Glutamatergic neuron (in vitro differentiated cells): ENCODE results near the gene MYO9B. TPM values are rescaled to one million over a fixed set of nuclear protein-coding genes. Genes with fewer than 3 reads are reported as not detected.

ENCODE experiments used
- DNase-seq: peaks from one replicate; pipeline ENCODE4 v3.0.0; 2022
- H3K27ac Mint-ChIP-seq: one replicate; pipeline ENCODE4 v1.8.0; 2020; ENCODE audit warnings: mild to moderate bottlenecking, mixed read lengths, inconsistent platforms; ENCODE audit not compliant: unreplicated experiment
- H3K27me3 Mint-ChIP-seq: one replicate; pipeline ENCODE4 v1.8.0; 2020; ENCODE audit warnings: mild to moderate bottlenecking, moderate library complexity, mixed read lengths, inconsistent platforms; ENCODE audit not compliant: unreplicated experiment
- H3K36me3 Mint-ChIP-seq: one replicate; pipeline ENCODE4 v1.8.0; 2020; ENCODE audit warnings: mild to moderate bottlenecking, mixed read lengths, inconsistent platforms; ENCODE audit not compliant: unreplicated experiment
- H3K4me1 Mint-ChIP-seq: one replicate; pipeline ENCODE4 v1.8.0; 2020; ENCODE audit warnings: mild to moderate bottlenecking, low read depth, mixed read lengths, inconsistent platforms; ENCODE audit not compliant: unreplicated experiment
- H3K4me3 Mint-ChIP-seq: one replicate; pipeline ENCODE4 v1.8.0; 2020; ENCODE audit warnings: mild to moderate bottlenecking, mixed read lengths, inconsistent platforms; ENCODE audit not compliant: unreplicated experiment
- H3K9me3 Mint-ChIP-seq: one replicate; pipeline ENCODE4 v1.8.0; 2020; ENCODE audit warnings: mild to moderate bottlenecking, moderate library complexity, mixed read lengths, inconsistent platforms; ENCODE audit not compliant: unreplicated experiment
- CTCF ChIP-seq: fragments of 200-600 bp; sonication (generic); IDR thresholded peaks from one replicate; pipeline ENCODE4 v1.5.0; 2021; ENCODE audit not compliant: partially characterized antibody, unreplicated experiment
- total RNA-seq: library from RNA; stranded (reverse); fragmentation: NEBNext Ultra II Directional; extraction: Animal tissue kit (Norgen Biotek cat#: 25700); gene quantifications from one replicate; pipeline ENCODE4 v1.2.1, GENCODE V29; 2021; ENCODE audit not compliant: unreplicated experiment

Gene MYO9B
- total RNA-seq, 1 donor from 2014 or later = 237 TPM

DNA sequence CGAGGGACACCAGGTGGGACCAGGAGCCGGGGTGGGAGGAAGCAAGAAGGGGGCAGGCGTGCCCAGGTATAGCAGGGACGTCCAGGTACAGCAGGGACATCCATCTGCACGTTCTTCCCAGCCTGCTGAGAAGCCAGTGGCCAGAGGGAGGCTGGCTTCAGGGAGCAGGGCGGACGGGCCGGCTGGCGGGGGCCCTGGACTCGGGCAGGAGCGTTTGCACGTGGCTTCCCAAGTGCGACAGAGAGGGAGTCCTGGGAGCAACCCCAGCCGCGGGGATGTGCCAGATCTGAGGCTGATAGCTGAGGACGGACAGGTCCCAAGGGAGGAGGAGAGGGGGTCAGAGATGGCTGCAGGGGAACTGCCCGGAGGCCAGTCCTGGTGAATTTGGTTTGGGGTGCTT is 36.7 kb downstream of the MYO9B start:
- Mint-ChIP-seq H3K4me1 (peaks cover 23% of the 10 kb centered on the region), H3K36me3 (peaks cover 14% of the 10 kb centered on the region), H3K9me3 (peaks cover 11% of the 10 kb centered on the region), H3K27me3 (peaks cover 15% of the 10 kb centered on the region), H3K27ac (no peak overlapping the region), H3K4me3 (no peak overlapping the region)
- DNase-seq = no peak
- TF ChIP-seq CTCF = no peak

GRCh38 chr19:17112700-17113099 is 37.1 kb downstream of the MYO9B start:
- Mint-ChIP-seq H3K4me1 (peaks cover 24% of the 10 kb centered on the region), H3K27ac (no peak overlapping the region), H3K27me3 (peaks cover 15% of the 10 kb centered on the region), H3K36me3 (peaks cover 14% of the 10 kb centered on the region), H3K4me3 (peak overlapping the region; percentile 25), H3K9me3 (peaks cover 11% of the 10 kb centered on the region)
- no peak for TF ChIP-seq CTCF
- no peak for DNase-seq

DNA sequence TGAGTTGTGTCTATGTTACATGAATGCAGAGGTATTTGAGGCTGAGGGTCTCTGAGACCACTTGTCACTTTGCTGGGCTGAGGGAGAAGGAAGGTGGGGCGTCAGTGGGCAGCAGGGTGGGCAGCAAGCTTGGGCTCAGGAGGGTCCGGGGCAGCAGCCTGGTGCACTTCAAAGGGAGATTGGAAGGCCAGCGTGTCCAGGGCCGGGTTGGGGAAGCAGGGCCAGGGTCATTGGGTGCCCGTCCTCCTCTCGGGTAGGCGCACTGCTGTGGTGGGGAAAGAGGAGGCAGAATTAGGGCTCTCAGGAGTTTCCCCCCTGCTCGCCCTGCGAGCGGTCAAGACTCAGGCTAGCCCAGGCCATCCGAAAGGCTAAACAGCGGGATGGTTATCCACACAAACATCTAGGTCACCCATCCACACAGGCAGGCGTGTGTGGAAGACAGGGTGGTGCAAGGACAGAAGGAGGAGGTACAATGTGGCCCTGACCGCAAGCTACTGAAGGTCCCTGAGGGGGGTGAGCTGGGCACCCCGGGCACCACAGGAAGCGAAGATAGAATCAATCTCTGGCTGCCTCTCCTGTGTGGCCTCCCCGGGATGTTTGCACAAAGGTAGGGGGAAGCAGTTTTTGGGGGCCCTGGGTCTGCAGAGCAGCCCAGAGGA is 37.7 kb downstream of the MYO9B start:
- Mint-ChIP-seq H3K4me1 (peaks cover 26% of the 10 kb centered on the region), H3K36me3 (peaks cover 14% of the 10 kb centered on the region), H3K9me3 (peaks cover 11% of the 10 kb centered on the region), H3K27me3 (peaks cover 17% of the 10 kb centered on the region), H3K4me3 (no peak overlapping the region), H3K27ac (no peak overlapping the region)
- DNase-seq = no peak
- TF ChIP-seq CTCF = no peak

DNA sequence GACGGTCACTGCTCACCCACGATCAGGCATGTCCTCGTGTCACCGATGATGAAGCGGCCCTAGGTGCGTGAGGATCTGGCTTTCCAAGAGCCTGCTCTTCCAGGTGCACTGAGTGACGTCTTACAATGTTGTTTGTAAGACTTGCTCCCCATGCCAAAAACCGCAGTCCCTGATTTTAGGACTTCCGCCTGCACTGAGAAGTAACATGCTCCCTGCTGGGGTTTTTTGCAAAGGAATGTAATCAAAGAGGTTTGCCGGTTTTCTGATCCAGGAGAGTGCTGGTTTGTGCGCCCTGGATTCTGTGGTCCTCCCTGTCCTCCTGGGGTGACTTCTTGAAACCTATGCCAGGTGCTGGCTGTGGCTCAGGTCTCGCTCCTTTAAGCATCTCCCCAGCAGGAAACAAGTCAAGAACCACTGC is 38.8 kb downstream of the MYO9B start:
- Mint-ChIP-seq H3K27ac (no peak overlapping the region), H3K4me3 (no peak overlapping the region), H3K9me3 (peaks cover 11% of the 10 kb centered on the region), H3K36me3 (peaks cover 14% of the 10 kb centered on the region), H3K4me1 (peaks cover 26% of the 10 kb centered on the region), H3K27me3 (peaks cover 17% of the 10 kb centered on the region)
- DNase-seq = no peak
- TF ChIP-seq CTCF = no peak

GRCh38 chr19:17116996-17117702 is 41.6 kb downstream of the MYO9B start:
- peaks cover 12% of the 10 kb centered on the region for H3K27me3 Mint-ChIP-seq
- TF ChIP-seq CTCF = no peak
- peaks cover 18% of the 10 kb centered on the region for H3K36me3 Mint-ChIP-seq
- H3K4me1 Mint-ChIP-seq = peaks cover 19% of the 10 kb centered on the region
- peaks cover 13% of the 10 kb centered on the region for H3K9me3 Mint-ChIP-seq
- no peak for DNase-seq
- peak overlapping the region; percentile 38 for H3K27ac Mint-ChIP-seq
- no peak overlapping the region for H3K4me3 Mint-ChIP-seq
